C1 segment of cervical spinal cord (tissue), 14 donors: ENCODE measurements around the gene PTPN2.

Experiments used
- DNase-seq, 14 donors: peaks; one replicate each; lab custom pipeline; 2025; lab: John Stamatoyannopoulos, UW

Gene PTPN2

DNA sequence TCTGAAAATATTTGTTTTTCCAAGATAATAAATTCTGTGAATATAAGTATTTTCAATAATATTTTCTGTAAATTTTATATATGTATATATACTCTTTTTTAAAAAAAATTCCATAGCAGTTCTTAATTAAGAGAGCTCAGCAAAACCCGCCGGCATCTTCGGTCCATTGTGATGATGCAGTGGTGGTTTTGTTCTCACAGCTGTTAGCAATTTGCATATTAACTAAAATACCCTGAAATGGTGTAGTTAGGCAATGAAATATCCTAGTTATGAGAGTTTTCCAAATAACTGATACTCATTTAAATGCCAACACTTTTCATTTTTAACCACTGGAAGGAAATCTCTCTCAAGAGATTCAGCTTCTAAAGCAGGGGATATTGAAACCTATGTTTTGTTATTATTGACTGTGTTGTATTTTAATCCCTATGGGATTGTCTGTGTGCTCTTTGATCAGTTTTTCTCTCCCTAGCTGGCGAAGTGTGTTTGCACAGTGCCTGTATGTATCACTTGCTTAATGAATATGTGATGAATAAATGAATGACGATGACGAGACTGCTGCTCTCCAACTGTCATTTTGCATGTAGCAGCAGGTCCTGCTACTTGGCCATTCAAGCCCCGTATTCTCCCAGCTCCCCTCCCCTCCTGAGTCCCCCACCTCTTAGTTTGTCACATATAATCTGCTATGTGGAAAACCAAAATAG is 138.8 kb downstream of the PTPN2 start:
- DNase-seq = no peak

DNA sequence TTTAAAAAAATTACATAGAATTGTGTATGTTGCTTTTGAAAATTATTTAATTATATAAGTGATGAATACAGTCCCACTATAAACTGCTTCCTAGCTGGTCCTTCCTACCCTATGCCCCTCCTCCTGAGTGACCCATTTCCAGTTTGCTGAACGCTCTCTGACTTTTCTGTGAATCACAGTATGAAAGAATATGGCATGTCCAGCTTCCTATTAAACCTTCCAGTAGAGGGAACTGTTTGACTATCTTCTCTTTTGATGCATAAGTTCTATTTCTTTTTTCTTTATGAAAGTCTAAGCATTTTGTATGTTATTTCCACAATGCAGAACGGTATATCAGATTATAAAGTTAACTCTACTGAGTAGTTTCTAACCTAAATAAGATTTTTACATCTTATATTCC is 139.9 kb downstream of the PTPN2 start:
- DNase-seq = no peak

DNA sequence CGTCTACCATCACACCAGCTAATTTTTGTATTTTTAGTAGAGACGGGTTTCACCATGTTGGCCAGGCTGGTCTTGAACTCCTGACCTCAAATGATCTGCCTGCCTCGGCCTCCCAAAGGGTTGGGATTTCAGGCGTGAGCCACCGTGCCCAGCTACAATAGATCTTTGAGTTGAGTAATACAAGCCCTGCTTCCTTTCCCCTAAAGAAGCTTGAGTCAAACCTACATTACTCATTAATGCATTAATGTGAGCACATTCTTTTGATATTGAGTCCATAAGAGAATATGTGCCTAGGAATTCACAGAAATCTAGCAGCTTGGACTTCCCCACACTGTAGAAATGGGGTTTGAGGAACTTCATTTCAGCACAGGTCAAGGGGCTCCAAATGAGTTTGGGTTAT is 141.6 kb downstream of the PTPN2 start:
- no peak for DNase-seq
